ENCODE results near the gene CNIH3. TPM values are rescaled to one million over a fixed set of nuclear protein-coding genes. Genes with fewer than 3 reads are reported as not detected.

CNIH3 gene
- total RNA-seq, 1 experiment from 2014 or later, result 3.4 TPM

GRCh38 chr1:224747578-224747977 is 131.5 kb downstream of the CNIH3 start:
- H3K4me1 Mint-ChIP-seq (ENCODE audit: insufficient read depth, unreplicated experiment), result no peaks in the 10 kb centered on the region
- intact Hi-C loops (cut with micrococcal nuclease), result no loop called here
- ChIA-PET POLR2A (no interaction called here), CTCF (interaction anchor here (0.6 to 1.8 kb wide), 2 partner anchors 103 to 104 kb away, joined by 3 to 6 read pairs; no protein-coding TSS in a partner anchor)
- H3K9me3 Mint-ChIP-seq (ENCODE audit: unreplicated experiment), result peaks cover 7% of the 10 kb centered on the region
- no peaks in the 10 kb centered on the region for H3K27me3 Mint-ChIP-seq (ENCODE audit: insufficient read depth, unreplicated experiment)
- no peak for TF ChIP-seq CTCF (IDR thresholded peaks at IDR 0.05; ENCODE audit: unreplicated experiment)
- H3K36me3 Mint-ChIP-seq (ENCODE audit: insufficient read depth, unreplicated experiment), result no peaks in the 10 kb centered on the region
- DNase-seq (ENCODE audit: unreplicated experiment), result peak; percentile 92
- no TSS peak for BruUV-seq (replicated peaks)
- H3K27ac Mint-ChIP-seq (ENCODE audit: low read depth, unreplicated experiment), result no peak overlapping the region
- H3K4me3 Mint-ChIP-seq (ENCODE audit: unreplicated experiment), result no peak overlapping the region

GRCh38 chr1:224749916-224750315 is 133.8 kb downstream of the CNIH3 start:
- no TSS peak for BruUV-seq (replicated peaks)
- intact Hi-C loops (cut with micrococcal nuclease), result no loop called here
- no peaks in the 10 kb centered on the region for H3K36me3 Mint-ChIP-seq (ENCODE audit: insufficient read depth, unreplicated experiment)
- POLR2A ChIA-PET, result interaction anchor here (0.9 kb wide), 1 partner anchor 10 kb away, joined by 3 read pairs; no protein-coding TSS in a partner anchor
- H3K27ac Mint-ChIP-seq (ENCODE audit: low read depth, unreplicated experiment), result no peak overlapping the region
- no peaks in the 10 kb centered on the region for H3K4me1 Mint-ChIP-seq (ENCODE audit: insufficient read depth, unreplicated experiment)
- no peak for TF ChIP-seq CTCF (IDR thresholded peaks at IDR 0.05; ENCODE audit: unreplicated experiment)
- no peak overlapping the region for H3K4me3 Mint-ChIP-seq (ENCODE audit: unreplicated experiment)
- H3K9me3 Mint-ChIP-seq (ENCODE audit: unreplicated experiment), result peaks cover 7% of the 10 kb centered on the region
- CTCF ChIA-PET, result no interaction called here
- DNase-seq (ENCODE audit: unreplicated experiment), result no peak
- H3K27me3 Mint-ChIP-seq (ENCODE audit: insufficient read depth, unreplicated experiment), result no peaks in the 10 kb centered on the region

- Mint-ChIP-seq H3K4me3 (ENCODE audit: unreplicated experiment) (no peak overlapping the region), H3K27me3 (ENCODE audit: insufficient read depth, unreplicated experiment) (no peaks in the 10 kb centered on the region), H3K36me3 (ENCODE audit: insufficient read depth, unreplicated experiment) (no peaks in the 10 kb centered on the region), H3K9me3 (ENCODE audit: unreplicated experiment) (peaks cover 7% of the 10 kb centered on the region), H3K4me1 (ENCODE audit: insufficient read depth, unreplicated experiment) (no peaks in the 10 kb centered on the region), H3K27ac (ENCODE audit: low read depth, unreplicated experiment) (no peak overlapping the region)
- ChIA-PET CTCF (interaction anchor here (0.6 kb wide), 2 partner anchors 71 to 106 kb away, joined by 3 read pairs; no protein-coding TSS in a partner anchor), POLR2A (no interaction called here)
- DNase-seq (ENCODE audit: unreplicated experiment), result no peak
- no TSS peak for BruUV-seq (replicated peaks)
- intact Hi-C loops (cut with micrococcal nuclease), result no loop called here
- no peak for TF ChIP-seq CTCF (IDR thresholded peaks at IDR 0.05; ENCODE audit: unreplicated experiment)
Measured at GRCh38 chr1:224751624-224752311, 135.7 kb downstream of the CNIH3 start.

GRCh38 chr1:224753491-224753890 is 137.4 kb downstream of the CNIH3 start:
- no peaks in the 10 kb centered on the region for H3K36me3 Mint-ChIP-seq (ENCODE audit: insufficient read depth, unreplicated experiment)
- no peaks in the 10 kb centered on the region for H3K4me1 Mint-ChIP-seq (ENCODE audit: insufficient read depth, unreplicated experiment)
- intact Hi-C loops (cut with micrococcal nuclease), result no loop called here
- H3K4me3 Mint-ChIP-seq (ENCODE audit: unreplicated experiment), result no peak overlapping the region
- no peak overlapping the region for H3K27ac Mint-ChIP-seq (ENCODE audit: low read depth, unreplicated experiment)
- peaks cover 9% of the 10 kb centered on the region for H3K9me3 Mint-ChIP-seq (ENCODE audit: unreplicated experiment)
- no peak for TF ChIP-seq CTCF (IDR thresholded peaks at IDR 0.05; ENCODE audit: unreplicated experiment)
- DNase-seq (ENCODE audit: unreplicated experiment), result no peak
- H3K27me3 Mint-ChIP-seq (ENCODE audit: insufficient read depth, unreplicated experiment), result no peaks in the 10 kb centered on the region
- no TSS peak for BruUV-seq (replicated peaks)
- POLR2A ChIA-PET, result no interaction called here
- CTCF ChIA-PET, result interaction anchor here (1.6 kb wide), 1 partner anchor 9 kb away, joined by 3 read pairs; no protein-coding TSS in a partner anchor

Data from MCF 10A (cell line).